CD4-positive, alpha-beta T cell treated with Interleukin-4 for 4 hours (primary cell): ENCODE measurements around the gene DEPDC1B.
A peak's percentile ranks its signal among the peaks of the same experiment; 100 is the strongest.
"Not testable (repeated sequence)": the region's sequence is repeated elsewhere in the genome, so short reads cannot be mapped to it uniquely, and the experiment has no call there.

ENCODE experiments used
- DNase-seq: peaks from one replicate; pipeline ENCODE4 v3.0.0-alpha.2; 2020

Gene DEPDC1B, protein sequence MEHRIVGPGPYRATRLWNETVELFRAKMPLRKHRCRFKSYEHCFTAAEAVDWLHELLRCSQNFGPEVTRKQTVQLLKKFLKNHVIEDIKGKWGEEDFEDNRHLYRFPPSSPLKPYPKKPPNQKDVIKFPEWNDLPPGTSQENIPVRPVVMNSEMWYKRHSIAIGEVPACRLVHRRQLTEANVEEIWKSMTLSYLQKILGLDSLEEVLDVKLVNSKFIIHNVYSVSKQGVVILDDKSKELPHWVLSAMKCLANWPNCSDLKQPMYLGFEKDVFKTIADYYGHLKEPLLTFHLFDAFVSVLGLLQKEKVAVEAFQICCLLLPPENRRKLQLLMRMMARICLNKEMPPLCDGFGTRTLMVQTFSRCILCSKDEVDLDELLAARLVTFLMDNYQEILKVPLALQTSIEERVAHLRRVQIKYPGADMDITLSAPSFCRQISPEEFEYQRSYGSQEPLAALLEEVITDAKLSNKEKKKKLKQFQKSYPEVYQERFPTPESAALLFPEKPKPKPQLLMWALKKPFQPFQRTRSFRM

DNA sequence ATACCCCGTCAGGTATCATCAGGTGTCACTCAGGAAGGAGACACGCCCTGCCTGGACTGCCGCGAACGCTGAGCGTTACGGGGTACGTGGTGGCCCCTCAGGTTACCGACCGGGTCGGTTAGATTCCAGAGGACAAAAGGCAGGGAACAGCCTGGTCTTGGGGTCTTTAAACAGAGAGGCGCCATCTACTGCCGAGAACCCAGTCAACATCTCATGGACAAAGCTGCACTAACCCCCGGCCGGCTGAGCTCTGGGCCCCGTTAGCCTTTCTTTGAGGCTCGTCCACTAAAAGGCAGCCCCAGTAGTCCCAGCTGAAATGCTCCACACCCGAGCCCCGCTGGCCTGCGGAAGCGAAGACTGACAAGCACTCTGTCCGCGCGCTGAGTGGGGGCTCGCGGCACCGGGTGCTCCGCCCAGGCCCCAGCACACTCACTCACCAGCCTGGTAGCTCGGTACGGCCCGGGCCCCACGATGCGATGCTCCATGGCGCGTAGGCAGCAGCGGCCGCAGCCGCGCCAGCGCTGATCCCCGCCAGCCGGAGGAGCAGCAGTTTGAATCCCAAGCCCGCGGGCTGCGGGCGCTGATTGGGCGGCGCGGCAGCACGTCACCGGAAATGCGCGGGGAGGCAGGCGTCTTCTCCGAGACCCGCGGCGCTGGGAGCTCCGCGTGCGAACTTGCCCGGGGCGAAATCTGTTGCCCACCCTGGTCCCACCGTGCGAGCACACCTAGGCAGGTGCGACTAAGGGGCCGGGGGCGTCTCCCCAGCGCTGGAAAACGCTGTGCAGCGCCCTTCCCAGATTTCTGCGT, at the start of gene DEPDC1B:
Gene DEPDC1B, minus strand, starts transcription at position 558 of the 807 bp plus-strand sequence. Its CDS starts 73 bp downstream, at position 485.
- peak; percentile 83 for DNase-seq

DNA sequence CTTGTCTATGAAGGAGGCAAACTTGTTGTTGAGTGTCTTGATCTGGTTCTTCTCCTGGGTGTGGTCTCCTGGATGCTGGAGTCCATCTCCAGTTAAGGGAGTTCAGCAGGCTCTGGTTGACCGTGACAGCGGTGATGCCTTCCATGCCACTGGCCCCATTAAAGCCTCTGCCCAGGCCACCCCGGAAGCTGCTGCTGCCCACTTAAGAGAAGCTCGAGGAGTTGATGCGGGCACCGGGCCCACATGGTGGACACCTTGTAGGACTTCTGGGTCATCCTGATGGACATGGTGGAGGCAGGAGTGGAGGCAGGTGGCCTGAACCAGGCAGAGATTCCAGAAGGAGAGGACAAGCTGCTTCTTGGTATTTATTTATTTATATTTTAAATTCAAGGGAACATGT, 44.7 kb upstream of the DEPDC1B start:
- DNase-seq, result no peak

GRCh38 chr5:60743511-60744314, 43.7 kb upstream of the DEPDC1B start:
- DNase-seq, result no peak

GRCh38 chr5:60740322-60740721, 40.4 kb upstream of the DEPDC1B start:
- no peak for DNase-seq

DNA sequence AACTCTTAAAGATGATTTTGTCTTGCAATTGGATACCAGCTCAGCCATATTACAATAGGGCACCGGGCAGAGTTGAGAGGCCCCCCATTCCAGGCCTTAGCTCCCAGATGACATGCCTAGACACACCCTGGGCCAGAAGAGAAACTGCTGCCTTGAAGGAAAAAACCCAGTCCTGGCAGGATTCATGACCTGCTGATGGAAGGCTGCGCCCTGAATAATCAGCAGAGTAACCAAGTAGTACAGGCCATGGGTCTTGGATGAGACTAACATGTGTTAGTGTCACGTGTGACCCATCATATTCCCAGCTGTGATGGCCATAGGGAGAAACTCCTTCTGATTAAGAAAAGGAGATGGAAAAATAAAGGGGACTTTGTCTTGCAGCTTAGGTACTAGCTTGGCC, 39.0 kb upstream of the DEPDC1B start:
- no peak for DNase-seq

GRCh38 chr5:60738461-60738860, 38.5 kb upstream of the DEPDC1B start:
- no peak for DNase-seq

- DNase-seq, result not testable (repeated sequence)
Observed at GRCh38 chr5:60730858-60731257, 30.9 kb upstream of the DEPDC1B start.

DNA sequence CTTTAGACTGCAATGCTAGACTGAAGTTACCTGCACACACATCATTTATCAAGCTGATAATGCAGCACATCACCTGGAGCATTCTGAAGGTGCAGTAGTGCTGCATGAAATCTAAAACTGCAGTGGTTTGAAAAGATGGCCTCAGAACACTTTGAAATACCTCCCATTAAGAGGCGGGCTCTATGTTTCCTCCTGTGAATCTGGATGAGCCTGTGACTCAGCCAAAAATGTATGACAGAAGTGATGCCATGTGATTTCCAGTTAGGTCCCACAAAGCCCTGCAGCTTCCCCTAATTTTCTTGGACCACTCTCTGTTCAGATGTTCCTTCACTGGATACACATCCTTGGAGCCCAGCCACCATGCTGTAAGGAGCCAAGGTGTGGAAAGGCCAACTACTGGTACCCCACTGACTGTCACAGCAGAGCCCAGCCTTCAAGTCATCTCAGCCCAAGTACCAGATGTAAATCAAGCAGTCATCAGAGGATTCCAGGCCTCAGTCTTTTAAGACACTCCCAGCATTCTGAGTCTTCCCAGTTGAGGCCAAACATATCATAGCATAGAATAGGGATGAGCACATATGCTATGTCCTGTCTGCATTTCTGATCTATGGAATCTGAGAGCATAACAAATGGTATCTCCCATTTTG, 27.2 kb upstream of the DEPDC1B start:
- no peak for DNase-seq

- no peak for DNase-seq
Observed at GRCh38 chr5:60724126-60724525, 24.2 kb upstream of the DEPDC1B start.

GRCh38 chr5:60722416-60722815, 22.4 kb upstream of the DEPDC1B start:
- no peak for DNase-seq

GRCh38 chr5:60719329-60719728, 19.4 kb upstream of the DEPDC1B start:
- DNase-seq, result no peak

DNA sequence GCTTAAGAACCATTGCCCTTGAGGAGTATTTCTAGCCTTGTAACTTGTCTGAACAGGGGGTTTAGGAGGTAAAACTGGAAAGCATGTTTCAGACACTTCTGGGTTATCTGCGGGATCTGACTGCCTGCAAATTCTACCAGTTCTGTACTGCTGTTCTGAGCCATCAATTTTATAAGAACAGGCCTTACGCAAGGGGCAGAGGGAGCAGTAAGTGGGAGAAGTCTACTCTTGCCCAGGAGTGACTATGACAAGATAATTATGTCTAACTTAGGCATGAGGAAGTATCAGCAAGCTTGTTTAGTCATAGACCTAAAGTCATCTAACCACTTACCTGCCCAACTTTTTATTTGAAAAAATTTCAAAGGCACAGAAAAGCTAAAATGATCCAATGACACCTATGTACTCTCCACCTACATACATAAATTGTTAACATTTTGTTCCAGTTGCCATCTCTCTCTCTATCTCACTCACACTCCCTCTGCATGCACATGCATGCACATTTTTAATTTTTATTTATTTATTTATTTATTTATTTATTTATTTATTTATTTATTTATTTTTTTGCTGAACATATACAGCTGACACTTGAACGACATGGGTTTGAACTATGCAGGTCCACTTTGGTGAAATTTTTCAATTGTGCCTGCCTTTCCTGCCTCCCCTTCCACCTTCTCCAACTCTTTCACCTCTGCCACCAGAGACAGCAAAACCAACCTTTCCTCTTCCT, 18.4 kb upstream of the DEPDC1B start:
- no peak for DNase-seq

DNA sequence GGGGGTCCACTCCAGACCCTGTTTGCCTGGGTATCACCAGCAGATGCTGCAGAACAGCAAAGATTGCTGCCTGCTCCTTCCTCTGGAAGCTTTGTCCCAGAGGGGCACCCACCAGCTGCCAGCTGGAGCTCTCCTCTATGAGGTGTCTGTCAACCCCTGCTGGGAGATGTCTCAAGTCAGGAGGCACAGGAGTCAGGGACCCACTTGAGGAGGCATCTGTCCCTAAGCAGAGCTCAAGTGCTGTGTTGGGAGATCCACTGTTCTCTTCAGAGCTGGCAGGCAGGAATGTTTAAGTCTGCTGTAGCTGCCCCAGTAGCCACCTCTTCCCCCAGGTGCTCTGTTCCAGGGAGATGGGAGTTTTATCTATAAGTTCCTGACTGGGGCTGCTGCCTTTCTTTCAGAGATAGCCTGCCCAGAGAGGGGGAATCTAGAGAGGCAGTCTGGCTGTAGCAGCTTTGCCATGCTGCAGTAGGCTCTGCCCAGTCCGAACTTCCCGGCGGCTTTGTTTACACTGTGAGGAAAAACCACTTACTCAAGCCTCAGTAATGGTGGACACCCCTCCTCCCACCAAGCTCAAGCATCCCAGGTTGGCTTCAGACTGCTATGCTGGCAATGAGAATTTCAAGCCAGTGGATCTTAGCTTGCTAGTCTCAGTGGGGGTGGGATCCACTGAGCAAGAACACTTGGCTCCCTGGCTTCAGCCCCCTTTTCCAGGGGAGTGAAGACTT, 15.4 kb upstream of the DEPDC1B start:
- not testable (repeated sequence) for DNase-seq

DNA sequence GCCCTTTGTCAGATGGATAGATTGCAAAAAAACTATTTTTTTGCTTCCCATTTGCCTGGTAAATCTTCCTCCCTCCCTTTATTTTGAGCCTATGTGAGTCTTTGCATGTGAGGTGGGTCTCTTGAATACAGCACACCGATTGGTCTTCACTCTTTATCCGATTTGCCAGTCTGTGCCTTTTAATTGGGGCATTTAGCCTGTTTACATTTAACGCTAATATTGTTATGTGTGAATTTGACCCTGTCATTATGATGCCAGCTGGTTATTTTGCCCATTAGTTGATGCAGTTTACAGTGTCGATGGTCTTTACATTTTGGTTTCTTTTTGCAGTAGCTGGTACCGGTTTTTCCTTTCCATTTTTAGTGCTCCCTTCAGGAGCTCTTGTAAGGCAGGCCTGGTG, 13.0 kb upstream of the DEPDC1B start:
- no peak for DNase-seq

DNA sequence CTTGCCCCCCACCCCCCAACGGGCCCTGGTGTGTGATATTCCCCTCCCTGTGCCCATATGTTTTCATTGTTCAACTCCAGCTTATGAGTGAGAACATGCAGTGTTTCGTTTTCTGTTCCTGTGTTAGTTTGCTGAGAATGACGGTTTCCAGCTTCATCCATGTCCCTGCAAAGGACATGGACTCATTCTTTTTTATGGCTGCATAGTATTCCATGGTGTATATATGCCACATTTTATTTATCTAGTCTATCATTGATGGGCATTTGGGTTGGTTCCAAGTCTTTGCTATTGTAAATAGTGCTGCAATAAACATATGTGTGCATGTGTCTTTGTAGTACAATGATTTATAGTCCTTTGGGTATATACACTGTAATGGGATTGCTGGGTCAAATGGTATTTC, 11.9 kb upstream of the DEPDC1B start:
- not testable (repeated sequence) for DNase-seq

DNA sequence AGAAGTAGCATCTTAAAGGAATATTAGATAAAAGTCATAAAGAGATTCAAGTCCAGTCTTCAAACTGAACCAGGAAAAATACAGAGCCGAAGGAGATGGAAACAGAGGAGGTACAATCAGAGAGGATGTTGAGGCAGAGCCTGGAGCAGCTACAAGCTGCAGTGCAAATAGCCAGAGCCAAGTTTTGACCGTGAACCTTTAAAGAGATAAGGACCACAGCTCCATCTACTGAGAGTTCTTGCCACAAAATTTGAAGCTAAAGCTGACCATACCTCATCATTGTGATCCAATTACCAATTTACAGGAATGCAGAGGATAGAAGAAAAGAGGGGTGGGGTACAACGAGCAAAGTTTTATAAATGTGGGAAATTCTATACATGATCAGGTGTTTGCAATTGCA, 10.4 kb upstream of the DEPDC1B start:
- DNase-seq, result no peak

DNA sequence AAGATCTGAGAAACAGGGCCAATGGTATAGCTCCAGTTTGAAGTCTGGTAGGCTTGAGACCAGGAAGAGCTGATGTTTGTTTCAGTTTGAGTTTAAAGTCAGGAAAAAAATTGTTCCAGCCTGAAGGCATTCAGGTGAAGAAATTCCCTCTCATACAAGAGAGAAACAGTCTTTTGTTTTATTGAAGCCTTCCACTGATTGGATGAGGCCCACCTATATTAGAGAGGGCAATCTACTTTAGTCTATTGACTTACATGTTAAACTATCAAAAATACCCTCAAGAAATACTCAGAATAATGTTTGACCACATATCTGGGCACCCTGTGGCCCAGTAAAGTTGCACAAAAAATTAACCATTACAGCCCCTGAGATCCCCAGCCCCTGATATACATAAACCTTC, 5.2 kb upstream of the DEPDC1B start:
- DNase-seq, result no peak

DNA sequence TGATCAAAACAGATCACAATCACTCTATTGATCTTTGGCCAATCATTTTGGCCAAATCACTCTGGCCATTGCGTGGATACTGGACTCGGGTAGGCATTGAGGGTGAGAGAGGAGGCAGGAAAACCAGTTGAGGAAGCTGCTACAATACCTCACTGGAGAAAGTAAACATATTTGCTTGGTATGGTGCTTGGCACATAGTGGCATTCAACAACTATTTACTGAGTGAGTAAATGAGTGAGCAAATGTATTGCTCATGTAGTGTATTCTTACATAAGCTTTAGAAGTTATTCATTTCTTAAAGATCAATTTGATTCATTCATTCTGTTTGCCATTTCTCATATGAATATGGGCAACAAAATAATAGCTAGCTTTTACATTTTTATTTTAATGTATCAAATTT, 4.0 kb upstream of the DEPDC1B start:
- DNase-seq, result no peak

DNA sequence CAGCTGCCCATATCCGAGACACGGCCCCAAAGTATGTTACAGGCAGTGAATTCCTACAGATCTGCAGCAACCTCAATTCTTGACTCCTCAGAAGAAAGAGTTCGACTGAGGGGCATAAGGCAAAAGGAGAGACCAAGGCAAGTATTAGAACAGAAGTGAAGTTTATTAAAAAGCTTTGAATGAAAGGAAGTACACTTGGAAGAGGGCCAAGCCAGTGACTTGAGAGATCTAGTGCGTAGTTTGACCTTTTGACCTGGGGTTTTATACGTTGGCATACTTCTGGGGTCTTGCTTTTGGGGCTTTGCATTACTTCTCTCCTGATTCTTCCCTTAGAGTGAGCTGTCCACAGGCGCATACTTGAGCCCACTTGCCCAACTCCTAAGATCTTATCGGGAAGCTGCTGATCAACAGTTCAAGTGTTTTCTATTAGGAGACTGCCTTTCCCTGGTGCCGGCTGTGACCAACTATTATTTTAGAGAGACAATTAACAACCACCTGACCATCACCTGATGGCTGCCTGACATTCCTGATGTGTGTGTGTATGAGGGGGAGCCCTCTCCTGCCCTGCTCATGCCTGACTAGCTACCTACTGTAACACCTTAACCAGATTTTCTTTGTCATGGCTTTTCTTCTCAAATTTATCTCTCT, 1.5 kb upstream of the DEPDC1B start:
- no peak for DNase-seq

- DNase-seq, result no peak
Observed at GRCh38 chr5:60700416-60700757, 421 bp upstream of the DEPDC1B start.

GRCh38 chr5:60699288-60699608, 718 bp downstream of the DEPDC1B start:
- no peak for DNase-seq
